HEK293 (cell line): Measurements from ENCODE around the gene CDH6.

Source experiments
- CTCF ChIA-PET: fragments of 350-600 bp; formaldehyde crosslinking; extraction: SDS; loops from one replicate; lab custom pipeline; 2021; ENCODE audit warnings: antibody characterized with exemption; lab: Yijun Ruan, JAX
- POLR2A ChIA-PET: fragments of 300-600 bp; formaldehyde crosslinking; extraction: SDS; loops from one replicate; lab custom pipeline; 2020; ENCODE audit warnings: antibody characterized with exemption, inconsistent platforms; lab: Yijun Ruan, JAX
- H3K27ac ChIP-seq: fragments of 200-500 bp; sonication (Bioruptor generic); 2 replicates; pipeline ENCODE4 v1.5.1; 2014; ENCODE audit warnings: low read depth, low read length, control low read depth, inconsistent platforms; ENCODE audit errors: extremely low read depth
- H3K36me3 ChIP-seq, 2 experiments: fragments of 200-500 bp in 1 of 2; sonication (Bioruptor generic) in 1 of 2; 1 replicate in 1 of 2; 2 replicates in 1 of 2; pipeline ENCODE4 v1.5.1; 2014 to 2017; ENCODE audit warnings: inconsistent platforms in 2 of 2, low read length in 2 of 2; ENCODE audit not compliant: control insufficient read depth in 2 of 2, insufficient read depth in 1 of 2
- H3K4me1 ChIP-seq: fragments of 200-500 bp; sonication (Bioruptor generic); 2 replicates; pipeline ENCODE4 v1.5.1; 2014; ENCODE audit warnings: mild to moderate bottlenecking, low read length, inconsistent platforms; ENCODE audit not compliant: control insufficient read depth, insufficient read depth
- H3K4me3 ChIP-seq: 2 replicates; pipeline ENCODE4 v1.5.1; 2011; ENCODE audit warnings: low read depth, mild to moderate bottlenecking, control low read depth, low read length, moderate library complexity
- H3K9me3 ChIP-seq: fragments of 200-500 bp; sonication (Bioruptor generic); 2 replicates; pipeline ENCODE4 v1.5.1; 2014; ENCODE audit warnings: low read depth, low read length, inconsistent platforms; ENCODE audit not compliant: control insufficient read depth, insufficient read depth
- KLF8 ChIP-seq: fragments of 450-650 bp; formaldehyde crosslinking; IDR thresholded peaks from 2 replicates; pipeline ENCODE4 v1.5.1; 2016; ENCODE audit warnings: missing biosample characterization, missing genetic modification characterization
- OVOL3 ChIP-seq: fragments of 450-650 bp; formaldehyde crosslinking; IDR thresholded peaks from 2 replicates; pipeline ENCODE4 v1.5.1; 2016; ENCODE audit warnings: missing biosample characterization, missing genetic modification characterization
- RBAK ChIP-seq: fragments of 450-650 bp; formaldehyde crosslinking; IDR thresholded peaks from 2 replicates; pipeline ENCODE4 v1.5.1; 2016; ENCODE audit warnings: missing biosample characterization, missing genetic modification characterization
- ZBTB7A ChIP-seq: fragments of 450-650 bp; formaldehyde crosslinking; IDR thresholded peaks from 2 replicates; pipeline ENCODE4 v1.5.1; 2016; ENCODE audit warnings: low read depth, missing biosample characterization, missing genetic modification characterization
- ZNF10 ChIP-seq: fragments of 450-650 bp; formaldehyde crosslinking; IDR thresholded peaks from 2 replicates; pipeline ENCODE4 v1.5.1; 2017; ENCODE audit warnings: missing biosample characterization, missing genetic modification characterization
- ZNF211 ChIP-seq: fragments of 450-650 bp; formaldehyde crosslinking; IDR thresholded peaks from 2 replicates; pipeline ENCODE4 v1.5.1; 2016; ENCODE audit warnings: low read depth, missing biosample characterization, missing genetic modification characterization
- ZNF24 ChIP-seq: fragments of 450-650 bp; formaldehyde crosslinking; IDR thresholded peaks from 2 replicates; pipeline ENCODE4 v1.5.1; 2016; ENCODE audit warnings: missing biosample characterization, missing genetic modification characterization
- ZNF292 ChIP-seq: fragments of 450-650 bp; formaldehyde crosslinking; IDR thresholded peaks from 2 replicates; pipeline ENCODE4 v1.5.1; 2016; ENCODE audit warnings: low read depth, missing biosample characterization, missing genetic modification characterization, borderline replicate concordance
- ZNF350 ChIP-seq: fragments of 450-650 bp; formaldehyde crosslinking; IDR thresholded peaks from 2 replicates; pipeline ENCODE4 v1.5.0; 2017; ENCODE audit warnings: missing biosample characterization, mild to moderate bottlenecking, missing genetic modification characterization
- ZNF366 ChIP-seq: fragments of 450-650 bp; formaldehyde crosslinking; conservative IDR thresholded peaks from 2 replicates; pipeline ENCODE4 v1.5.1; 2016; ENCODE audit warnings: missing biosample characterization, missing genetic modification characterization
- ZNF501 ChIP-seq: fragments of 450-650 bp; formaldehyde crosslinking; IDR thresholded peaks from 2 replicates; pipeline ENCODE4 v1.5.1; 2016; ENCODE audit warnings: missing biosample characterization, missing genetic modification characterization
- ZNF529 ChIP-seq: fragments of 450-650 bp; formaldehyde crosslinking; IDR thresholded peaks from 2 replicates; pipeline ENCODE4 v1.5.1; 2017; ENCODE audit warnings: missing genetic modification characterization, missing biosample characterization; ENCODE audit not compliant: insufficient replicate concordance
- ZNF677 ChIP-seq: fragments of 450-650 bp; IDR thresholded peaks from 2 replicates; pipeline ENCODE4 v1.5.0; 2018; ENCODE audit warnings: missing biosample characterization, mild to moderate bottlenecking, missing genetic modification characterization, moderate library complexity
- ZNF776 ChIP-seq: fragments of 450-650 bp; formaldehyde crosslinking; IDR thresholded peaks from 2 replicates; pipeline ENCODE4 v1.5.0; 2017; ENCODE audit warnings: missing biosample characterization, missing genetic modification characterization, borderline replicate concordance
- ZNF792 ChIP-seq: fragments of 450-650 bp; formaldehyde crosslinking; IDR thresholded peaks from 2 replicates; pipeline ENCODE4 v1.5.1; 2016; ENCODE audit warnings: missing biosample characterization, missing genetic modification characterization
- TF ChIP-seq, protein P1 (sequence below): fragments of 450-650 bp; formaldehyde crosslinking; IDR thresholded peaks from 2 replicates; pipeline ENCODE4 v1.5.1; 2016; ENCODE audit warnings: missing biosample characterization, missing genetic modification characterization, low read depth
- TF ChIP-seq, protein P2 (sequence below): fragments of 450-650 bp; formaldehyde crosslinking; IDR thresholded peaks from 2 replicates; pipeline ENCODE4 v1.5.1; 2017; ENCODE audit warnings: missing biosample characterization, missing genetic modification characterization
- TF ChIP-seq, protein P3 (sequence below): fragments of 450-650 bp; formaldehyde crosslinking; IDR thresholded peaks from 2 replicates; pipeline ENCODE4 v1.5.1; 2016; ENCODE audit warnings: missing biosample characterization, missing genetic modification characterization
- TF ChIP-seq, protein P4 (sequence below): fragments of 450-650 bp; formaldehyde crosslinking; IDR thresholded peaks from 2 replicates; pipeline ENCODE4; 2016; ENCODE audit warnings: missing biosample characterization, missing genetic modification characterization

The CDH6 gene

DNA sequence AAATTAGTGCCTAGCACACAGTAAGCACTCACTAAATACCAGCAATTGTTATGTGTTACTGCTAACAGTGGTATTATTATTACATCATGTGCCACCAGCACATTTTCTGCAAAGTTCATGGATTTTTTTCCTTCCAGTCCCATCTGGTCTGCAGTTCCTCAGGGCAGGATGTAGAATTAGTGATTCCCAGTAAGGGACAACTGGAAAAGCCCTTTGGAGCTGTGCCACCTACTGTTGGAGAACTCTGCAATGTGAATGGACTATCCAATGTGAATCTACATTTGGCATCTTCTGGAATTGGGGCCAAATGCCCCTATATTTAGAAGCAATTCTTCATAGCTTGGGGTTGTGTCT, 154.0 kb downstream of the CDH6 start:
- no peak overlapping the region for H3K27ac ChIP-seq
- H3K4me1 ChIP-seq: no peaks in the 10 kb centered on the region
- H3K36me3 ChIP-seq: no peaks in the 10 kb centered on the region
- no peak for TF ChIP-seq ZNF24 (tag by site-specific recombination)
- no peaks in the 10 kb centered on the region for H3K9me3 ChIP-seq
- H3K4me3 ChIP-seq: no peak overlapping the region
- ChIA-PET CTCF (interaction anchor here (0.5 to 0.6 kb wide), 2 partner anchors 304 to 1359 kb away, joined by 3 to 4 read pairs; no protein-coding TSS in a partner anchor), POLR2A (no interaction called here)

DNA sequence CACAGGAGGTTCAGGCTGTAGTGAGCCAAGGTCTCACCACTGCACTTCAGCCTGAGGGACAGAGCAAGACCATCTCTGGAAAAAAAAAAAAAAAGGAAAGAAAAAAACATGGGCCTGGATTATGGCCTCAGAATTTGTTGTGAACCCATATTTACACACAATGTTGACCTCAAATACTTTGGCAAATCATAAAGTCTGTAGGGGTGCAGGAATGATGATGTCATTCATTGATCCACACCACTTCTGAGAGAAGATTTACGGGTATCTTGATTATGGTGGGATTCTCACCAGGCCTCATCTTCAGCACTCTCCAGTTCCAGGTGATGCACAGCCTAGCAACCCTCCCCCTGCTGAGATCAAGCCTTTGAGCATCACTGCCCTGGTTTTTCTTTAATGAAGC, 156.9 kb downstream of the CDH6 start:
- POLR2A ChIA-PET: no interaction called here
- H3K4me1 ChIP-seq: no peaks in the 10 kb centered on the region
- H3K36me3 ChIP-seq: no peaks in the 10 kb centered on the region
- no peak overlapping the region for H3K4me3 ChIP-seq
- H3K9me3 ChIP-seq: no peaks in the 10 kb centered on the region
- CTCF ChIA-PET: interaction anchor here (0.7 kb wide), 1 partner anchor 61 kb away, joined by 3 read pairs; no protein-coding TSS in a partner anchor
- H3K27ac ChIP-seq: no peak overlapping the region
- TF ChIP-seq, protein P1, sequence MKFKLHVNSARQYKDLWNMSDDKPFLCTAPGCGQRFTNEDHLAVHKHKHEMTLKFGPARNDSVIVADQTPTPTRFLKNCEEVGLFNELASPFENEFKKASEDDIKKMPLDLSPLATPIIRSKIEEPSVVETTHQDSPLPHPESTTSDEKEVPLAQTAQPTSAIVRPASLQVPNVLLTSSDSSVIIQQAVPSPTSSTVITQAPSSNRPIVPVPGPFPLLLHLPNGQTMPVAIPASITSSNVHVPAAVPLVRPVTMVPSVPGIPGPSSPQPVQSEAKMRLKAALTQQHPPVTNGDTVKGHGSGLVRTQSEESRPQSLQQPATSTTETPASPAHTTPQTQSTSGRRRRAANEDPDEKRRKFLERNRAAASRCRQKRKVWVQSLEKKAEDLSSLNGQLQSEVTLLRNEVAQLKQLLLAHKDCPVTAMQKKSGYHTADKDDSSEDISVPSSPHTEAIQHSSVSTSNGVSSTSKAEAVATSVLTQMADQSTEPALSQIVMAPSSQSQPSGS (tag by site-specific recombination): peak; percentile 71
- no peak for TF ChIP-seq ZNF501 (tag by site-specific recombination)

DNA sequence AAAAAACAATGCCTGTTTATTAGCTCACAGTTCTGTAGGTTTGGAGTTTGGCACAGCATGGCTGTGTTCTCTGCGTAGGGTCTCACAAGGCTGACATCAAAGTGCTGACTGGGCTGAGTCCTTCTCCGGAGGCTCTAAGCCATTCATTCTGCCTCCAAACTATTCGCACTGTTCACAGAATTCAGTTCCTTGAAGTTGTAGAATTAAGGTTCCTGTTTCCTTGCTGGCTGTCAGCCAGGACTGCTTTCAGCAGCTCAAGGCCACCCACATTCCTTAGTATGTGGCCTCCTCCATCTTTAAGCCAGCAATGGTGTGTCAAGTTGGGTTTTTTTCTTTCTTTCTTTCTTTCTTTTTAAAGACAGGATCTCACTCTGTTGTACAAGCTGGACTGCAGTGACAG, 161.9 kb downstream of the CDH6 start:
- ChIA-PET CTCF (no interaction called here), POLR2A (no interaction called here)
- no peak for TF ChIP-seq ZNF776 (tag by site-specific recombination)
- no peak for TF ChIP-seq OVOL3 (tag by site-specific recombination)
- no peak for TF ChIP-seq ZBTB7A (tag by site-specific recombination)
- TF ChIP-seq, protein P2, sequence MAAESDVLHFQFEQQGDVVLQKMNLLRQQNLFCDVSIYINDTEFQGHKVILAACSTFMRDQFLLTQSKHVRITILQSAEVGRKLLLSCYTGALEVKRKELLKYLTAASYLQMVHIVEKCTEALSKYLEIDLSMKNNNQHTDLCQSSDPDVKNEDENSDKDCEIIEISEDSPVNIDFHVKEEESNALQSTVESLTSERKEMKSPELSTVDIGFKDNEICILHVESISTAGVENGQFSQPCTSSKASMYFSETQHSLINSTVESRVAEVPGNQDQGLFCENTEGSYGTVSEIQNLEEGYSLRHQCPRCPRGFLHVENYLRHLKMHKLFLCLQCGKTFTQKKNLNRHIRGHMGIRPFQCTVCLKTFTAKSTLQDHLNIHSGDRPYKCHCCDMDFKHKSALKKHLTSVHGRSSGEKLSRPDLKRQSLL (tag by site-specific recombination): no peak
- TF ChIP-seq ZNF792 (tag by site-specific recombination): no peak
- TF ChIP-seq ZNF366 (tag by site-specific recombination): no peak
- TF ChIP-seq, protein P3, sequence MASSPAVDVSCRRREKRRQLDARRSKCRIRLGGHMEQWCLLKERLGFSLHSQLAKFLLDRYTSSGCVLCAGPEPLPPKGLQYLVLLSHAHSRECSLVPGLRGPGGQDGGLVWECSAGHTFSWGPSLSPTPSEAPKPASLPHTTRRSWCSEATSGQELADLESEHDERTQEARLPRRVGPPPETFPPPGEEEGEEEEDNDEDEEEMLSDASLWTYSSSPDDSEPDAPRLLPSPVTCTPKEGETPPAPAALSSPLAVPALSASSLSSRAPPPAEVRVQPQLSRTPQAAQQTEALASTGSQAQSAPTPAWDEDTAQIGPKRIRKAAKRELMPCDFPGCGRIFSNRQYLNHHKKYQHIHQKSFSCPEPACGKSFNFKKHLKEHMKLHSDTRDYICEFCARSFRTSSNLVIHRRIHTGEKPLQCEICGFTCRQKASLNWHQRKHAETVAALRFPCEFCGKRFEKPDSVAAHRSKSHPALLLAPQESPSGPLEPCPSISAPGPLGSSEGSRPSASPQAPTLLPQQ: no peak
- TF ChIP-seq ZNF10: no peak
- no peak for TF ChIP-seq ZNF677
- no peak for TF ChIP-seq RBAK
- TF ChIP-seq KLF8 (tag by site-specific recombination): no peak
- TF ChIP-seq ZNF292: no peak
- no peak for TF ChIP-seq ZNF211 (tag by site-specific recombination)
- TF ChIP-seq, protein P4, sequence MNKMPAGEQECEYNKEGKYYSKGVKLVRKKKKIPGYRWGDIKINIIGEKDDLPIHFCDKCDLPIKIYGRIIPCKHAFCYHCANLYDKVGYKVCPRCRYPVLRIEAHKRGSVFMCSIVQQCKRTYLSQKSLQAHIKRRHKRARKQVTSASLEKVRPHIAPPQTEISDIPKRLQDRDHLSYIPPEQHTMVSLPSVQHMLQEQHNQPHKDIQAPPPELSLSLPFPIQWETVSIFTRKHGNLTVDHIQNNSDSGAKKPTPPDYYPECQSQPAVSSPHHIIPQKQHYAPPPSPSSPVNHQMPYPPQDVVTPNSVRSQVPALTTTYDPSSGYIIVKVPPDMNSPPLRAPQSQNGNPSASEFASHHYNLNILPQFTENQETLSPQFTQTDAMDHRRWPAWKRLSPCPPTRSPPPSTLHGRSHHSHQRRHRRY (tag by site-specific recombination): no peak
- no peak for TF ChIP-seq ZNF529 (tag by site-specific recombination)
- no peak for TF ChIP-seq ZNF350 (tag by site-specific recombination)

More for the DNA sequence above, 161.9 kb downstream of the CDH6 start:
- no peak overlapping the region for H3K27ac ChIP-seq
- H3K4me3 ChIP-seq: no peak overlapping the region
- no peaks in the 10 kb centered on the region for H3K36me3 ChIP-seq
- H3K9me3 ChIP-seq: no peaks in the 10 kb centered on the region
- no peaks in the 10 kb centered on the region for H3K4me1 ChIP-seq
